ENCODE results near the gene C11orf65.

C11orf65 gene

DNA sequence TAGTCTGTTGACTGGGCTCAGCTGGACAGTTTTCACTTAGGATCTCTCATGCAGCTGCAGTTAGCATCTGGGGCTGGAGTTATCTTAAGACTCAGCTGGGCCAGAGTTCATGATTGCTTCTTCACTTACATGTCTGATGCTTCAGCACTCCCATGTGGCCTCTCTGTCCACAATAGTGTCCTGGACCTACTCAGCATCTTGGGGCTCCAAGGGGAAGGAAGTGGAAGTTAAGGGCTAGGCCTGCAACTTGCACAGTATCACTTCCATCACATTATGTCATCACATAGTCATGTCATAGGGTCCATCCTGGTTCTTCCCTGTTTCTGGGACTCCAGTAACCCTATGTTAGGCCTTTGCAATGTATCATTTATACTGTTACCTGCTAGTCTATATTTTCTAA is 115.9 kb downstream of the C11orf65 start:
- H3K36me3 ChIP-seq = peaks cover 89 to 95% (median 92%) of the 10 kb centered on the region in 11 experiments

DNA sequence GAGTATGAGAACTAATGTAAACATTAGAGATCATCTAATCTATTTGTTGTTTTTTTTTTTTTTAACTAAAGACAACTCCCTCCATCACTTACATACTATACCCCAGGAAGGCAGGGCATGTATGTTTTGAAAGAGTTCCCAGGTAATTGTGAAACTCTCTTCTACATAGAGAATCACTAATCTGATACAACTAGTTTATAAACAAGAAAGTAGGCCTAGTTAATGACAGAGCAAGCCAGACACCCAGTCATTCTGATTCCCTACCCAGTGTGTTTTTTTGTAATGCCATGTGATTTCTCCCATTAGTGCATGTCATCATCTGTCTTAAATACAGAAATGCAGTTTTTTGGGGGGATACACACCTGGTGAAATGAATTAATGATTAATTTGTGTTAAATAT is 120.9 kb downstream of the C11orf65 start:
- Histone ChIP-seq H3K9me3 (replicated peaks in 1 of 11) (no peaks in the 10 kb centered on the region), H4K20me1 (no peaks in the 10 kb centered on the region; a peak in 1 of 22 replicates), H3K4me1 (peaks cover 0 to 4% (median 0%) of the 10 kb centered on the region in 10 experiments; a peak in 2 of 20 replicates), H3K27me3 (no peaks in the 10 kb centered on the region), H3K4me2 (no peak overlapping the region), H3K9ac (no peak overlapping the region), H3K4me3 (no peak overlapping the region), H3K36me3 (peaks cover 44 to 83% (median 63%) of the 10 kb centered on the region in 11 experiments), H3K27ac (no peak overlapping the region)
- TF ChIP-seq Cebpa-rat (IDR thresholded peaks at IDR 0.05) = no peak

More for the DNA sequence above, 115.9 kb downstream of the C11orf65 start:
- no peak for TF ChIP-seq Cebpa-rat (IDR thresholded peaks at IDR 0.05)
- H3K4me3 ChIP-seq = no peak overlapping the region
- H3K9ac ChIP-seq = no peak overlapping the region
- no peak overlapping the region for H3K4me2 ChIP-seq
- peaks cover 0 to 5% (median 0%) of the 10 kb centered on the region in 10 experiments; a peak in 2 of 20 replicates for H3K4me1 ChIP-seq
- no peaks in the 10 kb centered on the region; a peak in 1 of 22 replicates for H4K20me1 ChIP-seq
- peaks cover 1 to 15% (median 9%) of the 10 kb centered on the region in 11 experiments; a peak in 16 of 22 replicates for H3K9me3 ChIP-seq (replicated peaks in 1 of 11)
- no peaks in the 10 kb centered on the region for H3K27me3 ChIP-seq
- no peak overlapping the region for H3K27ac ChIP-seq

DNA sequence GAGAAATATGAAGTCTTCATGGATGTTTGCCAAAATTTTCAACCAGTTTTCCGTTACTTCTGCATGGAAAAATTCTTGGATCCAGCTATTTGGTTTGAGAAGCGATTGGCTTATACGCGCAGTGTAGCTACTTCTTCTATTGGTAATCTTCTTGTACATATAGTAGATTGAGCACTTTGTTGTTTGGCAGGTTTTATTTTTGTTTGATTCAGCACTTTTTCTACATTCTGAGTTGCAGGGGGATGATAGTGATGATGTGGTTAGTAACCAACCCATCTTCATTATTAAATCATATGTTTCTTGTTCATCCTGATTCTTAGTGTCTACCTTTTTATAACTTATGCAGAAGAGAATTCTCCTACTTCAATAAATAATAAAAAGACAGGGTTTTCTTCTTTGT is 121.6 kb downstream of the C11orf65 start:
- no peaks in the 10 kb centered on the region for H3K4me1 ChIP-seq
- peaks cover 38 to 80% (median 57%) of the 10 kb centered on the region in 11 experiments for H3K36me3 ChIP-seq
- H3K27me3 ChIP-seq = no peaks in the 10 kb centered on the region
- no peak for TF ChIP-seq Cebpa-rat (IDR thresholded peaks at IDR 0.05)
- no peak overlapping the region for H3K4me3 ChIP-seq
- H3K27ac ChIP-seq = no peak overlapping the region
- H3K9ac ChIP-seq = no peak overlapping the region
- H3K9me3 ChIP-seq (replicated peaks in 1 of 11) = no peaks in the 10 kb centered on the region
- no peaks in the 10 kb centered on the region for H4K20me1 ChIP-seq
- H3K4me2 ChIP-seq = no peak overlapping the region

GRCh38 chr11:108343714-108344113 is 123.6 kb downstream of the C11orf65 start:
- Histone ChIP-seq H3K36me3 (peaks cover 17 to 71% (median 39%) of the 10 kb centered on the region in 11 experiments; a peak in 21 of 22 replicates), H3K4me3 (no peak overlapping the region), H3K4me1 (no peaks in the 10 kb centered on the region), H3K9ac (no peak overlapping the region), H3K9me3 (replicated peaks in 1 of 11) (no peaks in the 10 kb centered on the region), H4K20me1 (no peaks in the 10 kb centered on the region; a peak in 1 of 22 replicates), H3K27me3 (no peaks in the 10 kb centered on the region), H3K27ac (no peak overlapping the region), H3K4me2 (no peak overlapping the region)
- no peak for TF ChIP-seq Cebpa-rat (IDR thresholded peaks at IDR 0.05)

- Histone ChIP-seq H3K27me3 (no peaks in the 10 kb centered on the region), H3K27ac (no peak overlapping the region), H3K9me3 (replicated peaks in 1 of 11) (no peaks in the 10 kb centered on the region), H3K9ac (no peak overlapping the region), H3K4me1 (no peaks in the 10 kb centered on the region), H3K4me3 (no peak overlapping the region), H3K36me3 (peaks cover 16 to 78% (median 47%) of the 10 kb centered on the region in 11 experiments), H4K20me1 (no peaks in the 10 kb centered on the region; a peak in 1 of 22 replicates), H3K4me2 (no peak overlapping the region)
- peak in 1 of 11 experiments; percentile 36; a peak in 1 of 22 replicates for TF ChIP-seq Cebpa-rat (IDR thresholded peaks at IDR 0.05)
These were observed 125.7 kb downstream of the C11orf65 start for GRCh38 chr11:108341654-108342053.

GRCh38 chr11:108340973-108341372 is 126.4 kb downstream of the C11orf65 start:
- TF ChIP-seq Cebpa-rat (IDR thresholded peaks at IDR 0.05) = no peak
- Histone ChIP-seq H3K9ac (no peak overlapping the region), H4K20me1 (no peaks in the 10 kb centered on the region; a peak in 1 of 22 replicates), H3K27ac (no peak overlapping the region), H3K9me3 (replicated peaks in 1 of 11) (no peaks in the 10 kb centered on the region), H3K4me2 (no peak overlapping the region), H3K4me1 (no peaks in the 10 kb centered on the region), H3K36me3 (peaks cover 20 to 80% (median 50%) of the 10 kb centered on the region in 11 experiments), H3K27me3 (no peaks in the 10 kb centered on the region), H3K4me3 (no peak overlapping the region)

DNA sequence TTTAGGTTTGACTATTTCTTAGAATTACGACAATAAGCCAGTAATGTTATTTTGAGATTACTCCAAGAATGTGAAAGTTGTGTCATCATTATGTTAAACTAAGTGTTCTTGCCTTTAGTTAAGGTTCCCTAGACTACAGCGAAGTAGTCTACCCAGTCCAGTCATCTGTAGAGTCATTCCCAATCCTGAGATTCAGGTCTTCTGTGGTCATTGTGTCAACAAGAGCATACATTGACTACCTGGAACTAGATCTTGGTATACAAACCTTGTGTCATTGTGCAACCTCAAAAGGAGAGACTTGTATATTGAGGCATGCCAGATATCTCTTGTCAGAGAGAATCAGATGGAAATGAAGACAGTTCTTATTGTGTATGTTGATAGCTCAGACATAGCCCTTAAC is 128.6 kb downstream of the C11orf65 start:
- H3K27ac ChIP-seq = no peak overlapping the region
- H3K4me1 ChIP-seq = no peaks in the 10 kb centered on the region
- H4K20me1 ChIP-seq = no peaks in the 10 kb centered on the region; a peak in 1 of 22 replicates
- H3K36me3 ChIP-seq = peaks cover 34 to 81% (median 53%) of the 10 kb centered on the region in 11 experiments
- H3K4me2 ChIP-seq = no peak overlapping the region
- TF ChIP-seq Cebpa-rat (IDR thresholded peaks at IDR 0.05) = no peak
- no peak overlapping the region for H3K4me3 ChIP-seq
- H3K9me3 ChIP-seq (replicated peaks in 1 of 11) = no peaks in the 10 kb centered on the region
- H3K9ac ChIP-seq = no peak overlapping the region
- no peaks in the 10 kb centered on the region for H3K27me3 ChIP-seq

GRCh38 chr11:108333403-108333899 is 133.9 kb downstream of the C11orf65 start:
- Histone ChIP-seq H4K20me1 (0 out of 22 replicates have a peak, but pooled peaks cover 0 to 3% (median 0%) of the 10 kb centered on the region in 11 experiments), H3K36me3 (peaks cover 76 to 100% (median 100%) of the 10 kb centered on the region in 11 experiments), H3K27me3 (no peaks in the 10 kb centered on the region), H3K4me2 (no peak overlapping the region), H3K4me1 (no peaks in the 10 kb centered on the region), H3K4me3 (no peak overlapping the region), H3K27ac (no peak overlapping the region), H3K9ac (no peak overlapping the region), H3K9me3 (replicated peaks in 1 of 11) (no peaks in the 10 kb centered on the region)
- TF ChIP-seq Cebpa-rat (IDR thresholded peaks at IDR 0.05) = peak in 3 of 11 experiments; percentile 16 to 77 (median 17); a peak in 3 of 22 replicates
